Measurements from ENCODE around the gene ATAD3C.

Gene ATAD3C

DNA sequence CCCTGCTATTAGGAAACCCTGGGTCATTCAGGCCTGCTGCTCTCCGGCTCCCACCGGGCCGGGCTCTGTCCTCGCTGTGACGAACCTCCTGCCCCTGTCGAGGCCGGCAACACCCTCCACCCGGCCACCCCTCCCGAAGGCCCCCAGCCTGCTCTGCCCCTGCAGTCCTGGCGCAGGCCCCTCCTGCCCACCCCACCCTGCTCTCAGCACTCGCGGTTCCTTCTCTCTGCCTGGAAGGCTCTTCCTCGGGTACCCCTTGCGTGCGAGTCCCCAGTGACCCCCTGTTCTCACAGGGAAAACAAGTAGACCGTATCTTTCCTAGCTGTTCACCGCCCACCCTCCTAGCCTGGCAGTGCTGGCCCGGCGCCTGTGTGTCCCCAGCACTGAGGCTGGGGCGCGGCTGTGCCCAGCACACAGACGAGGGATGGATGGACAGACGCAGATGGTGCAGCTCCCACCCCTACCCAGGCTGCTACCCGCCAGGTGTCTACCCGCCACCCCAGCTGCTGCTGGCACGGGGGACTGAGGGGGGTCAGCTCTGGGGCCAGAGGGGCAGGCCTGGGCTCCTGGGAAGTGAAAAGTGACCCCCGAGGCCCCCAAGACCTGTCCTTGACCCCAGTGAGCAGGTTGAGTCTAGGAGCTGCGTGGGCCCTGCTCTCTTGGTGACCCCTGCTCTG lies 17.1 kb upstream of the ATAD3C start:
- Mint-ChIP-seq H3K4me1 (peaks cover 12% of the 10 kb centered on the region), H3K4me3 (no peak overlapping the region), H3K27me3 (peaks cover 84% of the 10 kb centered on the region), H3K36me3 (no peaks in the 10 kb centered on the region), H3K9me3 (no peaks in the 10 kb centered on the region), H3K27ac (no peak overlapping the region)
- CTCF ChIA-PET, result interaction anchor here (2.1 kb wide), 1 partner anchor 9 kb away, joined by 9 read pairs; no protein-coding TSS in a partner anchor
- DNase-seq, result no peak

DNA sequence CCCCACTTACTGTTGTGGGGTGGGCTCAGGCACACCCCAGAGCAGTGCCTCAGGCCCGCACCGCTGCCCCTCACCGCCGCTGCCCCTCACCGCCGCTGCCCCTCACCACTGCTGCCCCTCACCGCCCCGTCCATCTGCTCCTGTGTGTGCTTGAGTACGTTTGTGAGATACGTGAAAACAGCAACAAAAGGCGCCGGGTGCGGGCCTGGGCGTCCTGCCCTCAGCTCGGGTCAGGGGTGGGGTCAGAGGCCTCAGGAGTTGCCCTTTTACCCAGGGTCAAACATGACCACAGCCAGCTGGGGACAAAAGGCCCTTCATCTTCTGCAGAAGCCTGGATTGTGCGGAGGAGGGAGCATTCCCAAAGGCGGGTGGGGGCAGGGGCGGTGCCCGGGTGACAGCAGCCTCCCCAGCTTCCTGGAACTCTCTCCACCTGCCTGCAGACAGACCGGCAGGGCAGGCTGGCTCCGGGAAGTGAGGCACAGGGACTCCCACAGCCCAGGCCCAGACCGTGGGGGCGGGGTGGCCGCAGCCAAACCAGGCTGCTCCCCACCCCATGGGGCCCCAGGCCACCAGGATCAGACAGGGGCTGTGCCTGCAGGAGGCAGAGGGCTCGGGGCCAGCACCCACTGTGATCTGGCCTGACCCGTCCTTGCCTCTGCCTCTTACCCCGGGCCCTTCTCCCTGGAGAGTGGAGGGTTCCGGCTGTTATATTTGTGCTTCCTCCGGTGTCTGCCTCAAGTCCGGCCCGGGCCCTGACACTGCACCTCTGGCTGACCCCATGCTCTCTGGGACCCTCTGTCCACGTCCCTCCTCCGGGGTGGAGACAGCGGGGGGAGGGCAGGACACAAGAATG lies 16.3 kb upstream of the ATAD3C start:
- H3K27ac Mint-ChIP-seq, result no peak overlapping the region
- H3K4me3 Mint-ChIP-seq, result no peak overlapping the region
- no peak for DNase-seq
- no peaks in the 10 kb centered on the region for H3K9me3 Mint-ChIP-seq
- no peaks in the 10 kb centered on the region for H3K36me3 Mint-ChIP-seq
- peaks cover 90% of the 10 kb centered on the region for H3K27me3 Mint-ChIP-seq
- H3K4me1 Mint-ChIP-seq, result peaks cover 12% of the 10 kb centered on the region
- CTCF ChIA-PET, result interaction anchor here (1.3 to 1.6 kb wide), 2 partner anchors 25 to 58 kb away, joined by 3 to 4 read pairs; partner anchors contain the start of gene AURKAIP1

DNA sequence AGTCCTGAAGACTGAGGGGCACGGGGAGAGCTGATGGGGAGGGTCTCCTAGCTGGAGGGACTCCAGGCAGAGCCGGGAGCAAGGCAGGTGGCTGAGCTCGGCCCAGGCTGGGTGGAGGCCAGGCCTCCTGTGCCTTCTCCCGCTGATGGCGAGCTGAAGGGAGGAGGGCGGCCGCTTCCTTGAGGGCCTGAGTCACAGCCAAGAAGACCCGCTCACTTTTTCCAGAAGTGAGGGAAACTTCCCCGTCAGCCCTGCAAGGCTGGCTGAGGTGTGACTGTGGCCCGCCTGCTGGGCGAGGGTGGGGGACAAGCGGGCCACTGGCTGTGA lies 15.7 kb upstream of the ATAD3C start:
- Mint-ChIP-seq H3K36me3 (no peaks in the 10 kb centered on the region), H3K4me1 (peaks cover 9% of the 10 kb centered on the region), H3K9me3 (no peaks in the 10 kb centered on the region), H3K4me3 (no peak overlapping the region), H3K27ac (no peak overlapping the region), H3K27me3 (peaks cover 90% of the 10 kb centered on the region)
- CTCF ChIA-PET, result interaction anchor here (1.0 to 1.6 kb wide), 3 partner anchors 26 to 58 kb away, joined by 3 to 4 read pairs (median 4); partner anchors contain the start of gene AURKAIP1
- DNase-seq, result no peak

DNA sequence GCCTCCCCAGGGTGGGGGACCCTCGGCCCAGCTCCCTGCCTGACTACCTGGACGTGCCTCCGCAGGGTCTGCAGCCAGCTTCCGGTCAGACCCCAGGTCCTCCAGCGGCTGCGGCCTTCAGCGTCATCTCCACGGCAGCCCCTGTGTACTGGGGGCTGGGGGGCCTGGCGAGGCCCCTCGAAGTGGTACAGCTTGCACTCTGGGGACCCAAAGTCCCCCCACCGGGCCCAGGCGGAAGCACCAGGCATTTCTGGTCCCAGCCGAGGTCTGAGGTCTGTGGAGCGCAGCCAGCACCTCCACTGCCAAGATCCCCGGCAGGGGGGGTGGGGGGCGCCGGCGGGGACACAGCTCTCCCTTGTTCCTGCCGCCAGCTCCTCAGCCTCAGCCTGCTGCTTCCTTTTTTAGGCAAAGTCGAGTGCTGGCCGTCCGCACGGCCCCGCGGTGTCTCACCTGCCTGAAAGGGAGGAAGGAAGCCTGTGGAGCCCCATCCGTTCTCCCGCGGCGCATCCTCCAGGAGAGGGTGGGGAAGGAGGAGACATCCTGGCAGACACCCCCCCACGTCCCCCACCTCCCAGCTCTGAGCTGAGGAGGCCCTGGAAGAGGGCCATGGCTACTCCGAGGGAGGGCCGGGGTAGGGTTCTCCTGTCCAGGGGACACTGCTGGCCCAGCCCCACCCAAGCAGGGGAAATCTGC lies 15.2 kb upstream of the ATAD3C start:
- CTCF ChIA-PET, result interaction anchor here (1.0 to 1.6 kb wide), 3 partner anchors 26 to 59 kb away, joined by 3 to 4 read pairs (median 4); partner anchors contain the start of gene AURKAIP1
- Mint-ChIP-seq H3K4me1 (peaks cover 9% of the 10 kb centered on the region), H3K27me3 (peaks cover 88% of the 10 kb centered on the region), H3K4me3 (no peak overlapping the region), H3K36me3 (no peaks in the 10 kb centered on the region), H3K9me3 (no peaks in the 10 kb centered on the region), H3K27ac (no peak overlapping the region)
- no peak for DNase-seq

DNA sequence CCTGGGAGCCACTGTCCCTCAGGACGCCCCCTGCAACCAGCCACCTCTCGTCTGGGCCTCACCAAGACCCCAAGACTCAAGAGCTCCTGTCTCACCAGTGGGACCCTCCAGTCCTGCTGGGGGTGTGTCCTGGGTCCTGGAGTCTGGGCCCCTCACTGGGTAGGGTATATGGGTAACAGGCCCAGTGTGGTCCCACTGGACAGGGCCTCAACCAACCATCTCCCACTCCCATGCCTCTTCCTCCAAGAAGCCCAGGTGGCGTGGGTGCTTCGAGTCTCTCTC lies 14.7 kb upstream of the ATAD3C start:
- Mint-ChIP-seq H3K27ac (no peak overlapping the region), H3K27me3 (peaks cover 83% of the 10 kb centered on the region), H3K36me3 (no peaks in the 10 kb centered on the region), H3K4me3 (peak overlapping the region; percentile 18), H3K9me3 (no peaks in the 10 kb centered on the region), H3K4me1 (peaks cover 9% of the 10 kb centered on the region)
- DNase-seq, result no peak
- CTCF ChIA-PET, result interaction anchor here (1.3 to 1.6 kb wide), 2 partner anchors 27 to 59 kb away, joined by 3 to 4 read pairs; partner anchors contain the start of gene AURKAIP1

DNA sequence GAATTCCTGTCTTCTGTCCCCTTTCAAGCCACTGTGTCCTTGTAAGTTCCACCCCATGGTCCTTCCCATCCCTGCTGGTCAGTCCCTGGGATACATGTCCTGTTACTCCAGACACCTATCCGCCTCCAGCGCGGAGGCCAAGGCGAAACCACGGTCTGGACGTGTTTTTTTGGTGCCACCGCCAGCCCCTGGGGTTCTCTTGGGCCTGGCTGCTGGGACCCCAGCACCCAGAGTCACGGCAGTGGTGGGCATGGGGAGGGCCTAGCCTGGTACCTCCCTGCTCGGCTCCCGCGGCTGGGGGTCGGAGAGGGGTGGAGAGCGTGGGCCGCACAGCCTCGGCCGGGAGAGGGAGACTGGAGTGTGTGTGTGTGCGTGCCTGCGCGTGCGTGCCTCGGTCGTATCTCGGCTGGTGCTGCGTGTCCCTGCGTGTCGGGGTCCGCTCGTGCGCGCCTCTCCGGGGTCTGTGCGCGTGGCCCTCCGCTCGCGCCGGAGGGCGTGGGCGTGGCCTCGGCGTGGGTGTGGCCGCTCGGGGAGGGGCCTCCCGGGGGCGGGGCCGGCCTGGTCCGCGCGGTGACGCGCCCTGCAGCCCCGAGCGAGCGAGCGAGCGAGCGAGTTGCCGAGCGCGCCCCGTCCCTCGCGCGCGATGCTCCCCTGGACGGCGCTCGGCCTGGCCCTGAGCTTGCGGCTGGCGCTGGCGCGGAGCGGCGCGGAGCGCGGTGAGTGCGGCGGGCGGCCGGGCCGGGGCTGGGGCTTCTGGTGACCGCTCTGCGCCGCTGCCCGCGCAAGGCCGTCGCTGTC lies 14.2 kb upstream of the ATAD3C start, which contains the start of gene VWA1:
VWA1 (plus strand) TSS at position 585 of the 798 bp plus-strand sequence; CDS start at position 644, 59 bp downstream.
- DNase-seq, result peak; percentile 74
- Mint-ChIP-seq H3K36me3 (no peaks in the 10 kb centered on the region), H3K27ac (no peak within 1 kb of the TSS), H3K9me3 (no peaks in the 10 kb centered on the region), H3K4me3 (peak within 1 kb of the TSS; percentile 50), H3K27me3 (peaks cover 84% of the 10 kb centered on the region), H3K4me1 (peaks cover 9% of the 10 kb centered on the region)
- CTCF ChIA-PET, result no interaction called here

DNA sequence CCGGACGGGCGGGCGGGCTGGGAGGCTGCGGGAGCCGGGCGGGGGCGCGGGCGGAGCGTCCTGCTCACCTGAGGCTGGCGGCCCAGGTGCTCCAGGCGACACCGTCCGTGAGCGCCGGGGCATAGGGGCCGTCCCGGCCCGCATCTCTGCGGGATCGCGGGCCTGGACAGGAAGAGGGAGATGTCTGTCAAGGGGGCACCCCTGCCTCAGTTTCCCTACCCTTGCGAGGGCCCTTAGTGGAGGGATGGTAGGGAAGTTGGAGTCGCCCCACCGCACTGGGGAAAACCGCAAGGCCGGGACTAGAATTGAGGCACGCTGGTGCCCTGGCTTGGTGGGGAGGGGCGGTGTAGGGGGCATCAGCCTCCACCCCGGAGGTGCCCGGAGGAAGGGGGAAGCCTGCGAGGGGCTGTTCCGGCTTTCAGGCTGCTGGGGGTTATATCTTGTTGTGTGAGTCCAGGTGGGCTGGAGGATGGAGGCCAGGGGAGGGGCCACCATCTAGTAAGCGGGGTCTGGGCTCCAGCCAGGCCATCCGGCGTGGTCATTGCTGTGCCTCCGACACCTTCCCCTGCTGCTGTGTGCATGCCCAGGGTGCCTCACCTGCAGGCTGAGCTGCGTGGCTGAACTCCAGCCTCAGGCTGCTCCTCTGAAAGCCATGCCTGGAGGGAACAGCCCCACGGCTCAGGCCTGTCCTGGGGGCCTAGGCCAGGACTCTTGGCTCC lies 13.4 kb upstream of the ATAD3C start:
- Mint-ChIP-seq H3K36me3 (no peaks in the 10 kb centered on the region), H3K9me3 (no peaks in the 10 kb centered on the region), H3K4me3 (peak overlapping the region; percentile 50), H3K27me3 (peaks cover 86% of the 10 kb centered on the region), H3K27ac (no peak overlapping the region), H3K4me1 (peaks cover 9% of the 10 kb centered on the region)
- CTCF ChIA-PET, result no interaction called here
- no peak for DNase-seq

DNA sequence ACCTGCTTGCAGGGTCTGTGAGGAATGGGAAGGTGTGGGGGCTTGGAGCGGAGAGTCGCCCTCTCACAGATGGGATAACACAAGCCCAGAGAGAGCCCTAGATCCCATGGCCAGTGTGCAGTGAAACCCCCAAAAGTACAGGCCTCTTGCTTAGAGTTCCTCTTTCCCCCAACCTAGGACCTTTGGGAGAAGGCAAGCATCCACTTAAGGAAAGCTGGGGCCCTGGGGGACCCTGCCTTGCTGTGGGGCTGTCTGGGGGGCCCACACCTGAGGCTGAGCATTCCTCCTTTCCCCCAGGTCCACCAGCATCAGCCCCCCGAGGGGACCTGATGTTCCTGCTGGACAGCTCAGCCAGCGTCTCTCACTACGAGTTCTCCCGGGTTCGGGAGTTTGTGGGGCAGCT lies 12.9 kb upstream of the ATAD3C start:
- no peak for DNase-seq
- Mint-ChIP-seq H3K36me3 (no peaks in the 10 kb centered on the region), H3K9me3 (no peaks in the 10 kb centered on the region), H3K27me3 (peaks cover 83% of the 10 kb centered on the region), H3K27ac (no peak overlapping the region), H3K4me1 (peaks cover 9% of the 10 kb centered on the region), H3K4me3 (no peak overlapping the region)
- CTCF ChIA-PET, result interaction anchor here (0.7 to 2.4 kb wide), 2 partner anchors 54 to 68 kb away, joined by 3 to 8 read pairs; no protein-coding TSS in a partner anchor

DNA sequence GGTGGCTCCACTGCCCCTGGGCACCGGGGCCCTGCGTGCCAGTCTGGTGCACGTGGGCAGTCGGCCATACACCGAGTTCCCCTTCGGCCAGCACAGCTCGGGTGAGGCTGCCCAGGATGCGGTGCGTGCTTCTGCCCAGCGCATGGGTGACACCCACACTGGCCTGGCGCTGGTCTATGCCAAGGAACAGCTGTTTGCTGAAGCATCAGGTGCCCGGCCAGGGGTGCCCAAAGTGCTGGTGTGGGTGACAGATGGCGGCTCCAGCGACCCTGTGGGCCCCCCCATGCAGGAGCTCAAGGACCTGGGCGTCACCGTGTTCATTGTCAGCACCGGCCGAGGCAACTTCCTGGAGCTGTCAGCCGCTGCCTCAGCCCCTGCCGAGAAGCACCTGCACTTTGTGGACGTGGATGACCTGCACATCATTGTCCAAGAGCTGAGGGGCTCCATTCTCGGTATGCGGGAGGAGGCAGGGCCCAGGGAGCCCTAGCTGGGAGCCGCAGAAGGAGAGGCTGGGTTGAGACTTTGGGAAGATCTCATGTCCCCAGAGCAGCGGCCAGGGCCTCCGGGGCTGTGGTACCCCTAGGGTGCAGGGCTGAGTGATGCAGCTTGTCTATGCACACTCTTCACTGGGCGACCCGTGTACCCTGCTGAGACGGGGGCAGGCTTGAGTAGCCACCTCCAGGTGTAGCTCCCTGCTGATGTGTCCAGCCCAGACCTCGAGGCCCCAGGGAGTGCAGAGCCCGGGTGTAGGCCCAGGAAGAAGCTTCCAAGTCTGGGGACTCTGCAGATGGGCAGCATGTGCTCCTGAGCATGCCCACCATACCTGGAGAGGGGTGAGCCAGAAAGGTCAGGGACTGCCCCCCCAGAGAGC lies 12.2 kb upstream of the ATAD3C start:
- peaks cover 9% of the 10 kb centered on the region for H3K4me1 Mint-ChIP-seq
- DNase-seq, result no peak
- CTCF ChIA-PET, result interaction anchor here (0.7 to 2.4 kb wide), 3 partner anchors 38 to 68 kb away, joined by 3 to 8 read pairs (median 3); partner anchors contain the start of gene CCNL2
- H3K4me3 Mint-ChIP-seq, result no peak overlapping the region
- no peaks in the 10 kb centered on the region for H3K36me3 Mint-ChIP-seq
- H3K27me3 Mint-ChIP-seq, result peaks cover 76% of the 10 kb centered on the region
- no peaks in the 10 kb centered on the region for H3K9me3 Mint-ChIP-seq
- H3K27ac Mint-ChIP-seq, result no peak overlapping the region

DNA sequence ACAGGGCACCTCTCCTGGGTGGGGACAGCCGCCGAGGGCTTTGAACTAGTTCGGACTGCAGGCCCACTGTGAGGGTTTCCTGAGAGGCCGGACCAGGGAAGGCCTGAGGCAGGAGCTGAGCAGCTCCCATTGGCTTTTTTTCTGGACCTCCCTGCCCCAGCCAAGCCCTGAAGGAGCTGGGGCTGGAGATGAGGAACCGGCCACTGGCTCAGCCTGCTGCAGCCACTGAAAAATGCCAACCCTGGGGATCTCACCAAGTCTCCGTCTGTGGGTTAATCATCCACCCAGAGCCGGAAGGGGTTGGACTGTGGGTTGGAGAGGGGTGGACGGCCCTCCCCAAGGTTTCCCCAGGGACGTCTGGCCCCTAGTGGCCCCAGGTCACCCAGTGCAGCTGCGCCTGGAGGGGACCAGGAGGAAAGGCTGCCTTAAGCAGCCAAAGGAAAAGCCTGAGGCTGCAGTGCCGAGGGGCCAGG lies 11.5 kb upstream of the ATAD3C start:
- Mint-ChIP-seq H3K4me3 (no peak overlapping the region), H3K27ac (no peak overlapping the region), H3K36me3 (no peaks in the 10 kb centered on the region), H3K9me3 (no peaks in the 10 kb centered on the region), H3K4me1 (peaks cover 9% of the 10 kb centered on the region), H3K27me3 (peaks cover 70% of the 10 kb centered on the region)
- CTCF ChIA-PET, result interaction anchor here (0.6 to 2.4 kb wide), 3 partner anchors 24 to 67 kb away, joined by 3 to 8 read pairs (median 3); partner anchors contain the start of gene CCNL2
- DNase-seq, result no peak

DNA sequence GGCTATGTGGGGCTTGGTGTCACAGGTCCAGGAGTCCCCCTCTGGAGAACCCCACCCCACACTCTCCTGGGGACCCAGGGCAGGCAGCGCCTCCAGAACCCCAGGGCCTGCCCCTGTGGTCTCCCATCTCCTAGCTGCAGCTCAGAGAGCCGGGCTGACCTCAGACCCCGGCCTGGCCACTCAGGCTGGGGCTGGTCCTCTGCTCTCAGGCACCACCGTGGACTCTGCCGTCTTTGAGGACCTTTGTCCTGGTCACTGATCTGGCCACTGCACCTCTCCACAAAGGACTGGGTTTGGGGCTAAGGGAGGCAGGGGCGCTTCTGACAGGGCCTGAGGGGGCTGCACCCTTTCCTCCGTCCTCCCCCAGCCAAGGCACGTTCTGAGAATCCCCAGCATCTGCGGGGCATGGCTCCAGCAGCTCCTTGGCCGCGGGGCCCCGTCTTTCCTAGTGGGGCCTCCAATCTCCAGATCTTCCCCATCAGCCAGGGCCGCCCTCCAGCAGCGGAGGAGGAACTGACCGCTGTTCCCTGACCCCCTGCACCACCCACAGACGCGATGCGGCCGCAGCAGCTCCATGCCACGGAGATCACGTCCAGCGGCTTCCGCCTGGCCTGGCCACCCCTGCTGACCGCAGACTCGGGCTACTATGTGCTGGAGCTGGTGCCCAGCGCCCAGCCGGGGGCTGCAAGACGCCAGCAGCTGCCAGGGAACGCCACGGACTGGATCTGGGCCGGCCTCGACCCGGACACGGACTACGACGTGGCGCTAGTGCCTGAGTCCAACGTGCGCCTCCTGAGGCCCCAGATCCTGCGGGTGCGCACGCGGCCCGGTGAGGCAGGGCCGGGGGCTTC lies 10.7 kb upstream of the ATAD3C start:
- no peaks in the 10 kb centered on the region for H3K36me3 Mint-ChIP-seq
- H3K4me3 Mint-ChIP-seq, result no peak overlapping the region
- no peak overlapping the region for H3K27ac Mint-ChIP-seq
- DNase-seq, result no peak
- no peaks in the 10 kb centered on the region for H3K9me3 Mint-ChIP-seq
- H3K27me3 Mint-ChIP-seq, result peaks cover 62% of the 10 kb centered on the region
- H3K4me1 Mint-ChIP-seq, result peaks cover 9% of the 10 kb centered on the region
- CTCF ChIA-PET, result interaction anchor here (1.1 to 2.4 kb wide), 2 partner anchors 23 to 66 kb away, joined by 4 to 8 read pairs; no protein-coding TSS in a partner anchor
